Measurements from ENCODE around the gene PRKCA. TPM values are rescaled to one million over a fixed set of nuclear protein-coding genes. Genes with fewer than 3 reads are reported as not detected.
A peak's percentile ranks its signal among the peaks of the same experiment; 100 is the strongest.

Gene PRKCA
- total RNA-seq, 1 experiment from 2014 or later: 29.6 TPM

DNA sequence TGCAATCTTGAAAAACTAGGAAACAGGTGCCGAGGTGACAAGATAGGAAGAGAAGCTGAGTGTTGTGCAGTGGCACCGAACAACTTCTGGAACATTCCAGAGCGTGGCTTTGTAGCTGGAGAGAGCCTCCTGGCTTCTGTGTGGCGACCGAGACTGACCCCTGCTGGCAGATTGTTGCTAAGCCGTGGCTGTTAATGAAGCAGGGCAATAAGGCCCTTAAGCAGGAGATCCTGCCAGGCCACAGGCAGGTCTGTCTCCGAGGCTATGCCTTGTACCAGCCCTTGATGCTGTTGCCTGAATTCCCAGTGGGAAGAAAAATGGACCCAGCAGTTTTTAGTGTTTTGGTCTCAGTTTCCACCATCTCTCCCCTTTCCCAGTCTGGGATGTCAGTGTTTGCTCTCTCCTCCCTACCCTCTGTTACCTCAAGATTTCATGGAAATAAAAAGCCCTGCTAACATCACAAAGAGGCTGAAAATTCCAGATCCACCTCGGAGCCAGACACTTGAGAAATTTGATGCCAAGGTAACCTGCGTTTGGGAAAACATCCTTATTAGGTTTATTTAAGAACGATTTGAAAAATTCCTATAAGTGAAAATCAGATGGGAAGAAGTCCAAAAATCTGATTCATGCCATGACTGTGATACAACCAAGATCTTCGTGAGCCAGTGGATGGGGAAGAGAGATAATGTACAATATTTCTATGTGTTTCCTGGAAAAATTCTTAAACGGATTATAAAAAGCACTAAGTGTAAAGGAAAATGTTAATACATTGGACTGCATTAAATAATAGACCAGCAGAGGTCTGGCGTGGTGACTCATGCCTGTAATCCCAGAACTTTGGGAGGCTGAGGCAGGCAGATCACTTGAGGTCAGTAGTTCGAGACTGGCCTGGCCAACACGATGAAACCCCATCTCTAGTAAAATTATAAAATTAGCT lies 265.1 kb downstream of the PRKCA start:
- Mint-ChIP-seq H3K9me3 (ENCODE audit: unreplicated experiment) (no peaks in the 10 kb centered on the region), H3K4me1 (ENCODE audit: low read depth, unreplicated experiment) (peaks cover 8% of the 10 kb centered on the region), H3K27me3 (ENCODE audit: insufficient read depth, unreplicated experiment) (no peaks in the 10 kb centered on the region), H3K27ac (ENCODE audit: unreplicated experiment) (no peak overlapping the region), H3K36me3 (ENCODE audit: insufficient read depth, unreplicated experiment) (no peaks in the 10 kb centered on the region), H3K4me3 (ENCODE audit: unreplicated experiment) (no peak overlapping the region)
- Histone ChIP-seq H3K36me3 (ENCODE audit: control insufficient read depth, insufficient read depth, low read length) (no peaks in the 10 kb centered on the region), H3K9me3 (no peaks in the 10 kb centered on the region), H3K27me3 (replicated peaks; ENCODE audit: control insufficient read depth, insufficient read depth, low read length) (no peaks in the 10 kb centered on the region), H3K4me1 (0 out of 2 replicates have a peak, but pooled peaks cover 11% of the 10 kb centered on the region), H3K4me3 (ENCODE audit: low read depth, low read length) (no peak overlapping the region)
- ChIA-PET CTCF (interaction anchor here (0.6 to 1.5 kb wide), 9 partner anchors 19 to 366 kb away, joined by 3 to 12 read pairs (median 4); no protein-coding TSS in a partner anchor), POLR2A (no interaction called here)
- no TSS peak for BruUV-seq (replicated peaks)
- intact Hi-C loops (cut with micrococcal nuclease; ENCODE audit: unreplicated experiment): loop anchor here (1.0 to 10.0 kb wide), 8 partner anchors 57 to 367 kb away; no protein-coding TSS in a partner anchor
- DNase-seq: peak; percentile 85 to 90
- TF ChIP-seq, protein P1, sequence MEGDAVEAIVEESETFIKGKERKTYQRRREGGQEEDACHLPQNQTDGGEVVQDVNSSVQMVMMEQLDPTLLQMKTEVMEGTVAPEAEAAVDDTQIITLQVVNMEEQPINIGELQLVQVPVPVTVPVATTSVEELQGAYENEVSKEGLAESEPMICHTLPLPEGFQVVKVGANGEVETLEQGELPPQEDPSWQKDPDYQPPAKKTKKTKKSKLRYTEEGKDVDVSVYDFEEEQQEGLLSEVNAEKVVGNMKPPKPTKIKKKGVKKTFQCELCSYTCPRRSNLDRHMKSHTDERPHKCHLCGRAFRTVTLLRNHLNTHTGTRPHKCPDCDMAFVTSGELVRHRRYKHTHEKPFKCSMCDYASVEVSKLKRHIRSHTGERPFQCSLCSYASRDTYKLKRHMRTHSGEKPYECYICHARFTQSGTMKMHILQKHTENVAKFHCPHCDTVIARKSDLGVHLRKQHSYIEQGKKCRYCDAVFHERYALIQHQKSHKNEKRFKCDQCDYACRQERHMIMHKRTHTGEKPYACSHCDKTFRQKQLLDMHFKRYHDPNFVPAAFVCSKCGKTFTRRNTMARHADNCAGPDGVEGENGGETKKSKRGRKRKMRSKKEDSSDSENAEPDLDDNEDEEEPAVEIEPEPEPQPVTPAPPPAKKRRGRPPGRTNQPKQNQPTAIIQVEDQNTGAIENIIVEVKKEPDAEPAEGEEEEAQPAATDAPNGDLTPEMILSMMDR (IDR thresholded peaks at IDR 0.05; ENCODE audit: insufficient read depth in 1 of 2, low read depth in 1 of 2, low read length in 1 of 2, severe bottlenecking in 1 of 2, unreplicated experiment in 1 of 2): peak; percentile 84 to 93

DNA sequence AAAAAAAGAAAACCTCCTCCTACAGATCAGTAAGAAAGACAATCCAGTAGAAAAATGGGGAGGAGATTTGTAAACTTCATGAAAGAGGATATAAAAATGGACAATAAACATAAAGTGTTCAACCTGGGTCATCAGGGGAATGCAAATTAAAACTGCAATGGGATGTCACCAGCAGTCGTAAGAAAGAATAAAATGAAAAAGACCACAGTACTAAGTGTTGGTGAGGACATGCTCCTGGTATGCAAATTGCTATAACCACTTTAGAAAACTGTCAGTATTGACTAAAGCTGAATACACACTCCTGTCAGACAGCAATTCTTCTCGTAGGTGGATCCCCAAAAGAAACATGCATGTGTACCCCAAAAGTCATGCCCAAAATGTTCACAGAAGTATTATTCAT lies 267.2 kb downstream of the PRKCA start:
- no peaks in the 10 kb centered on the region for H3K27me3 Mint-ChIP-seq (ENCODE audit: insufficient read depth, unreplicated experiment)
- Histone ChIP-seq H3K9me3 (no peaks in the 10 kb centered on the region), H3K27me3 (replicated peaks; ENCODE audit: control insufficient read depth, insufficient read depth, low read length) (no peaks in the 10 kb centered on the region), H3K4me1 (0 out of 2 replicates have a peak, but pooled peaks cover 11% of the 10 kb centered on the region), H3K36me3 (ENCODE audit: control insufficient read depth, insufficient read depth, low read length) (no peaks in the 10 kb centered on the region), H3K4me3 (ENCODE audit: low read depth, low read length) (no peak overlapping the region)
- no peaks in the 10 kb centered on the region for H3K9me3 Mint-ChIP-seq (ENCODE audit: unreplicated experiment)
- ChIA-PET CTCF (no interaction called here), POLR2A (no interaction called here)
- no peak for DNase-seq
- no peaks in the 10 kb centered on the region for H3K36me3 Mint-ChIP-seq (ENCODE audit: insufficient read depth, unreplicated experiment)
- peaks cover 8% of the 10 kb centered on the region for H3K4me1 Mint-ChIP-seq (ENCODE audit: low read depth, unreplicated experiment)
- no peak overlapping the region for H3K27ac Mint-ChIP-seq (ENCODE audit: unreplicated experiment)
- intact Hi-C loops (cut with micrococcal nuclease; ENCODE audit: unreplicated experiment): loop anchor here (5.0 to 10.0 kb wide), 3 partner anchors 55 to 103 kb away; no protein-coding TSS in a partner anchor
- no TSS peak for BruUV-seq (replicated peaks)
- TF ChIP-seq, protein P1 (IDR thresholded peaks at IDR 0.05; ENCODE audit: insufficient read depth in 1 of 2, low read depth in 1 of 2, low read length in 1 of 2, severe bottlenecking in 1 of 2, unreplicated experiment in 1 of 2): no peak
- H3K4me3 Mint-ChIP-seq (ENCODE audit: unreplicated experiment): no peak overlapping the region

DNA sequence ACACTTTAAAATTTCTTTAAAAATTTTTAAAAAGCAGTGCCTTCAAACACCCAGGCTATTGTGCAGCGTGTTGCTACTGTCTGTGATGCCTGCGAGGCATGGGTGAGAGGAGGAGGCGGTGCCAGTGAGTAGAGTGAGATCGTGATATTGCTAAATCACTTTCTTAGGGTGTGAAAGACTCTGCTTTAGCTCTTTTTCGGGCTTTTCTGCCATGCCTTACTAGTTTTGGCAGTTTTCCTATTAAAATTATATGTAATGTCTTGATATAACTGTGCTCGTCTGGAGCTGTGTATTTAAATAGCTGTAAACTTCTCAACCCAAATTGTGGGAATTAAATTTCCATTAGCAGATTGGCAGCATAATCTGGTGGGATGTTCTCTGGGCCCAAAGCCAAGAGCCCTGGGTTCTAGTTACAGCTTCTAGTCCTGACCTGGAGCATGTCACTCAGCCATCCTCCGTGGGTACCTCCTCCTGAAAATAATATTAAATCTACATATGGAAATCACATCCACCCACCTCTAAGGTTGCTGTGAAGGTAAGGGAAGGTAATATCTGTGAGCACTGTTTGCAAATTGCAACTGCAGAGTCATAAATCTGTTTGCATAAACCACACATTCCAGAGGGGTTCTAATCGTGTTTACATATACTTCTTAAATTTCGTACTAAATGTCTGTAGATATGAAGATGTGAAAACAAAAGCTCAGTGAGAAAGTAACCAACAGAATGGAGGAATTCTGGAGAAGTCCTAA lies 268.2 kb downstream of the PRKCA start:
- TF ChIP-seq, protein P1 (IDR thresholded peaks at IDR 0.05; ENCODE audit: insufficient read depth in 1 of 2, low read depth in 1 of 2, low read length in 1 of 2, severe bottlenecking in 1 of 2, unreplicated experiment in 1 of 2): no peak
- CTCF ChIA-PET: no interaction called here
- intact Hi-C loops (cut with micrococcal nuclease; ENCODE audit: unreplicated experiment): no loop called here
- H3K4me1 Mint-ChIP-seq (ENCODE audit: low read depth, unreplicated experiment): peaks cover 8% of the 10 kb centered on the region
- Histone ChIP-seq H3K36me3 (ENCODE audit: control insufficient read depth, insufficient read depth, low read length) (no peaks in the 10 kb centered on the region), H3K9me3 (no peaks in the 10 kb centered on the region), H3K4me3 (ENCODE audit: low read depth, low read length) (no peak overlapping the region), H3K4me1 (0 out of 2 replicates have a peak, but pooled peaks cover 11% of the 10 kb centered on the region), H3K27me3 (replicated peaks; ENCODE audit: control insufficient read depth, insufficient read depth, low read length) (no peaks in the 10 kb centered on the region)
- H3K9me3 Mint-ChIP-seq (ENCODE audit: unreplicated experiment): no peaks in the 10 kb centered on the region
- DNase-seq: no peak
- H3K4me3 Mint-ChIP-seq (ENCODE audit: unreplicated experiment): no peak overlapping the region
- no peaks in the 10 kb centered on the region for H3K27me3 Mint-ChIP-seq (ENCODE audit: insufficient read depth, unreplicated experiment)
- no peak overlapping the region for H3K27ac Mint-ChIP-seq (ENCODE audit: unreplicated experiment)
- no TSS peak for BruUV-seq (replicated peaks)
- H3K36me3 Mint-ChIP-seq (ENCODE audit: insufficient read depth, unreplicated experiment): no peaks in the 10 kb centered on the region
- POLR2A ChIA-PET: no interaction called here

Measured in Caco-2 (cell line).